ENCODE results near the gene CCDC59.
"Not testable (repeated sequence)": the region's sequence is repeated elsewhere in the genome, so short reads cannot be mapped to it uniquely, and the experiment has no call there.

Gene CCDC59

GRCh38 chr12:82358200-82359114 is at the start of gene CCDC59, which contains the start of gene METTL25:
Gene CCDC59, minus strand, starts transcription at chr12:82358387. Its CDS starts 11 bp downstream, at chr12:82358376.
Gene METTL25, plus strand, starts transcription at chr12:82358529. Its CDS starts 37 bp downstream, at chr12:82358566.
- peaks cover 27% of the 10 kb centered on the region in 2 donors for H3K36me3 Mint-ChIP-seq

GRCh38 chr12:82407481-82407880 is 49.3 kb upstream of the CCDC59 start:
- ATAC-seq (replicated peaks): no peak
- H3K4me3 Mint-ChIP-seq: no peak overlapping the region
- H3K27ac Mint-ChIP-seq: no peak overlapping the region
- DNase-seq: no peak
- H3K36me3 Mint-ChIP-seq: peaks cover 13 to 22% of the 10 kb centered on the region in 2 donors
- H3K9me3 Mint-ChIP-seq: peaks cover 0 to 2% of the 10 kb centered on the region in 2 donors
- no peaks in the 10 kb centered on the region for H3K4me1 Mint-ChIP-seq
- H3K27me3 Mint-ChIP-seq: no peaks in the 10 kb centered on the region

More at GRCh38 chr12:82358200-82359114, at the start of gene CCDC59, which contains the start of gene METTL25:
- H3K27ac Mint-ChIP-seq: peak within 1 kb of the TSS; percentile 99
- no peaks in the 10 kb centered on the region for H3K27me3 Mint-ChIP-seq
- peak; percentile 96 for DNase-seq
- peak; percentile 95 for ATAC-seq (replicated peaks)
- H3K4me3 Mint-ChIP-seq: peak within 1 kb of the TSS; percentile 92 to 95
- no peaks in the 10 kb centered on the region for H3K9me3 Mint-ChIP-seq
- peaks cover 18 to 22% of the 10 kb centered on the region in 2 donors for H3K4me1 Mint-ChIP-seq

- Mint-ChIP-seq H3K4me3 (no peak overlapping the region), H3K9me3 (peaks cover 0 to 2% of the 10 kb centered on the region in 2 donors), H3K27ac (no peak overlapping the region), H3K27me3 (no peaks in the 10 kb centered on the region), H3K4me1 (no peaks in the 10 kb centered on the region), H3K36me3 (peaks cover 13 to 22% of the 10 kb centered on the region in 2 donors)
- no peak for ATAC-seq (replicated peaks)
- DNase-seq: no peak
These were observed 48.5 kb upstream of the CCDC59 start for GRCh38 chr12:82406651-82407050.

GRCh38 chr12:82400819-82401218 is 42.6 kb upstream of the CCDC59 start:
- no peak for ATAC-seq (replicated peaks)
- Mint-ChIP-seq H3K36me3 (peaks cover 5 to 10% of the 10 kb centered on the region in 2 donors), H3K9me3 (peaks cover 0 to 2% of the 10 kb centered on the region in 2 donors), H3K4me1 (no peaks in the 10 kb centered on the region), H3K4me3 (no peak overlapping the region), H3K27ac (no peak overlapping the region), H3K27me3 (no peaks in the 10 kb centered on the region)
- DNase-seq: no peak

- ATAC-seq (replicated peaks) (no peak), DNase-seq (no peak)
- Mint-ChIP-seq H3K36me3 (peaks cover 12 to 13% of the 10 kb centered on the region in 2 donors), H3K4me1 (no peaks in the 10 kb centered on the region), H3K27me3 (no peaks in the 10 kb centered on the region), H3K9me3 (no peaks in the 10 kb centered on the region), H3K4me3 (no peak overlapping the region), H3K27ac (no peak overlapping the region)
These were observed 40.7 kb upstream of the CCDC59 start for GRCh38 chr12:82398879-82399278.

- Mint-ChIP-seq H3K9me3 (peaks cover 0 to 2% of the 10 kb centered on the region in 2 donors), H3K4me1 (peaks cover 0 to 2% of the 10 kb centered on the region in 2 donors), H3K27ac (no peak overlapping the region), H3K4me3 (no peak overlapping the region), H3K27me3 (no peaks in the 10 kb centered on the region), H3K36me3 (peaks cover 5 to 6% of the 10 kb centered on the region in 2 donors)
- ATAC-seq (replicated peaks): no peak
- no peak for DNase-seq
These were observed 25.9 kb upstream of the CCDC59 start for GRCh38 chr12:82383930-82384552.

GRCh38 chr12:82378997-82379396 is 20.8 kb upstream of the CCDC59 start:
- DNase-seq: no peak
- H3K4me3 Mint-ChIP-seq: no peak overlapping the region
- peaks cover 4 to 6% of the 10 kb centered on the region in 2 donors for H3K4me1 Mint-ChIP-seq
- no peak overlapping the region for H3K27ac Mint-ChIP-seq
- H3K36me3 Mint-ChIP-seq: peaks cover 16 to 18% of the 10 kb centered on the region in 2 donors
- no peaks in the 10 kb centered on the region for H3K27me3 Mint-ChIP-seq
- peak; percentile 74 to 76 for ATAC-seq (replicated peaks)
- peaks cover 4 to 7% of the 10 kb centered on the region in 2 donors for H3K9me3 Mint-ChIP-seq

- DNase-seq (no peak), ATAC-seq (replicated peaks) (no peak)
- Mint-ChIP-seq H3K4me3 (no peak overlapping the region), H3K4me1 (peaks cover 4 to 6% of the 10 kb centered on the region in 2 donors), H3K27me3 (no peaks in the 10 kb centered on the region), H3K36me3 (peaks cover 32 to 46% of the 10 kb centered on the region in 2 donors), H3K27ac (no peak overlapping the region), H3K9me3 (peaks cover 6 to 11% of the 10 kb centered on the region in 2 donors)
These were observed 17.0 kb upstream of the CCDC59 start for GRCh38 chr12:82375201-82375600.

- peaks cover 0 to 5% of the 10 kb centered on the region in 2 donors for H3K9me3 Mint-ChIP-seq
- H3K27ac Mint-ChIP-seq: no peak overlapping the region
- no peak overlapping the region for H3K4me3 Mint-ChIP-seq
- peaks cover 0 to 8% of the 10 kb centered on the region in 2 donors for H3K4me1 Mint-ChIP-seq
- H3K36me3 Mint-ChIP-seq: peaks cover 17 to 21% of the 10 kb centered on the region in 2 donors
- ATAC-seq (replicated peaks): no peak
- DNase-seq: no peak
- no peaks in the 10 kb centered on the region for H3K27me3 Mint-ChIP-seq
These were observed 8.0 kb upstream of the CCDC59 start for GRCh38 chr12:82366197-82366596.

GRCh38 chr12:82363990-82364389 is 5.8 kb upstream of the CCDC59 start:
- no peaks in the 10 kb centered on the region for H3K27me3 Mint-ChIP-seq
- peaks cover 13 to 15% of the 10 kb centered on the region in 2 donors for H3K36me3 Mint-ChIP-seq
- H3K27ac Mint-ChIP-seq: no peak overlapping the region
- peaks cover 5 to 11% of the 10 kb centered on the region in 2 donors for H3K4me1 Mint-ChIP-seq
- H3K9me3 Mint-ChIP-seq: no peaks in the 10 kb centered on the region
- H3K4me3 Mint-ChIP-seq: no peak overlapping the region
- DNase-seq (no peak), ATAC-seq (replicated peaks) (no peak)

GRCh38 chr12:82361461-82361915 is 3.3 kb upstream of the CCDC59 start:
- Mint-ChIP-seq H3K27me3 (no peaks in the 10 kb centered on the region), H3K4me1 (peaks cover 9 to 14% of the 10 kb centered on the region in 2 donors), H3K9me3 (no peaks in the 10 kb centered on the region), H3K27ac (no peak overlapping the region), H3K4me3 (no peak overlapping the region), H3K36me3 (peaks cover 17 to 18% of the 10 kb centered on the region in 2 donors)
- DNase-seq (no peak), ATAC-seq (replicated peaks) (no peak)

- not testable (repeated sequence) for H3K4me3 Mint-ChIP-seq; DNase-seq; H3K27ac Mint-ChIP-seq; H3K9me3 Mint-ChIP-seq; ATAC-seq (replicated peaks); H3K27me3 Mint-ChIP-seq
- peaks cover 16% of the 10 kb centered on the region in 2 donors for H3K4me1 Mint-ChIP-seq
- H3K36me3 Mint-ChIP-seq: peaks cover 18 to 19% of the 10 kb centered on the region in 2 donors
These were observed 2.6 kb upstream of the CCDC59 start for GRCh38 chr12:82360834-82361233.

GRCh38 chr12:82359115-82359478 is 910 bp upstream of the CCDC59 start:
- H3K27ac Mint-ChIP-seq: peak overlapping the region; percentile 99
- peaks cover 18 to 22% of the 10 kb centered on the region in 2 donors for H3K4me1 Mint-ChIP-seq
- peak overlapping the region; percentile 92 to 95 for H3K4me3 Mint-ChIP-seq
- H3K9me3 Mint-ChIP-seq: no peaks in the 10 kb centered on the region
- no peaks in the 10 kb centered on the region for H3K27me3 Mint-ChIP-seq
- ATAC-seq (replicated peaks) (peak in 1 of 2 donors; percentile 10), DNase-seq (no peak)
- H3K36me3 Mint-ChIP-seq: peaks cover 27% of the 10 kb centered on the region in 2 donors

GRCh38 chr12:82357845-82358199 is 365 bp downstream of the CCDC59 start:
- H3K4me1 Mint-ChIP-seq: peaks cover 18 to 22% of the 10 kb centered on the region in 2 donors
- peaks cover 27 to 32% of the 10 kb centered on the region in 2 donors for H3K36me3 Mint-ChIP-seq
- peak overlapping the region; percentile 92 to 95 for H3K4me3 Mint-ChIP-seq
- H3K27ac Mint-ChIP-seq: peak overlapping the region; percentile 99
- H3K27me3 Mint-ChIP-seq: no peaks in the 10 kb centered on the region
- no peaks in the 10 kb centered on the region for H3K9me3 Mint-ChIP-seq
- no peak for ATAC-seq (replicated peaks)
- no peak for DNase-seq
